GM18861 (cell line): ENCODE data around the gene HMGCL.
"Not testable (repeated sequence)": the region's sequence is repeated elsewhere in the genome, so short reads cannot be mapped to it uniquely, and the experiment has no call there.

ENCODE experiments used
- ATAC-seq: cut with Tn5 transposase; IDR thresholded peaks from one replicate; pipeline ENCODE4 v1.9.1; 2021; ENCODE audit not compliant: unreplicated experiment

Gene HMGCL

DNA sequence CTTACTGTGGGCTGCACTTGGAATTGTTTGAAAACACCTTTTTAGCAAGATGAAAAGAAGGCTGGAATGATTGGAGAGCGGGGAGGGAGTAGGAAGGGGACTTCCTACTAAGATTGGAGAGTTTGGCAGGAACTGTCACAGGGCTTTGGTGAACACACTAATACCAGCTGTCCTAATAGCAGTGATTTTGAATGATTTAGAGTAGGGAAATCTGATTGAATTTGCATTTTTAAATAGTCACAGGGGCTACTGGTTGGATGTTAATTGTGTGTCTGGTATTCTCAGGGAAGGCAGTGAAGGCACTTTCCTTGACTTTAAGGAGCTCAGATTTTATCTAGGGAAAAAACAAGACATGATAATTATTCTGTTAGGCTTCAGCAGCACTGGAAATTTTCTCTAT is 2.5 kb upstream of the HMGCL start:
- no peak for ATAC-seq

DNA sequence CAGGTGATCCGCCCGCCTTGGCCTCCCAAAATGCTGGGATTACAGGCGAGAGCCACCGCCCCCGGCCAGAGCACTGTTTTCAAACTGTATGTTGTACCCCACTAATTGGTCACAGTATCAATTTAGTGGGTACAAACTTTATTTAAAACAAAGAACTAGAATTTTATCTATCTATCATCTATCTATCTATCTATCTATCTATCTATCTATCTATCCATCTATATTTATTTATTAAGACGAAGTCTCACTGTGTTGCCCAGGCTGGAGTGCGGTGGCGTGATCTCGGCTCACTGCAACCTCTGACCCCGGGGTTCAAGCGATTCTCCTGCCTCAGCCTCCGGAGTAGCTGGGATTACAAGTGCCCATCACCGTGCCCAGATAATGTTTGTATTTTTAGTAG is 1.4 kb upstream of the HMGCL start:
- not testable (repeated sequence) for ATAC-seq

- no peak for ATAC-seq
These were observed 713 bp upstream of the HMGCL start for GRCh38 chr1:23825762-23826522.

DNA sequence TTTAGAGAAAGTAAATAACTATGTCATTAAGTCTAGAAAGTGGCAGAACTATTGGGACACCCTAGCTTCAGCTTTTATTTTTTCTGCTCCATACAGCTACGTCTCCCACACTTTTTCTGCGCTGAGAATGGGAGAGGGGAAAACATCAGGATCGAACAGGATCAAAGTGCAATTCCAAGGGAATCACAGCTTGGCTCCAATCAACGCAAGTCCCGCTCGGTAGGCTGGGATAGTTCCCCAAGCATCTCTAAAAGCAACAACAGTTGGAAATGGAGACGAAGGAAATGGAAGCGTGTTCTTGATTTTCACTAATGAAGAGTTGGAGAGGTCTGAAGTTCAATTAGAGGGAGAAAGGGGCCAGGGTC is 536 bp downstream of the HMGCL start:
- no peak for ATAC-seq

GRCh38 chr1:23823767-23824166 is 1.5 kb downstream of the HMGCL start:
- ATAC-seq = no peak

DNA sequence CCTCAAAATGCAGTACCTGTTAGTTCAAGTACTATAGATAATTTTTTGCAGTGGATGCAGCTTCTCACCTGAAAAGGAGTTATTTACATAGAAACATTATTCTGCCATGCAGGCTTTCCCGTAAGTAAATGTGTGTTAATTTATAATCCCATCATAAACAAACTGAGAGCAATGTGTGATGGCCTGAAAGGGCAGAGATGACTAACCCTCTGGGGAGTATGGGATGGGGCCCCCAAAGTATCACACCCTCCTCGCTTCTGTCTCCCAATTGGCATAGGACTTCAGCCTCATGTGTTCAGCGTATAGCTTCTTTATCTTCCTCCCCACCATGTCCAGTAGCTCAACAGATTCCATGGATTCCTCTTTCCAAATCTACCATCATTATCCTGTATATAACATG is 7.6 kb downstream of the HMGCL start:
- ATAC-seq = peak; percentile 57

- ATAC-seq = no peak
These were observed 8.3 kb downstream of the HMGCL start for GRCh38 chr1:23816906-23817305.

DNA sequence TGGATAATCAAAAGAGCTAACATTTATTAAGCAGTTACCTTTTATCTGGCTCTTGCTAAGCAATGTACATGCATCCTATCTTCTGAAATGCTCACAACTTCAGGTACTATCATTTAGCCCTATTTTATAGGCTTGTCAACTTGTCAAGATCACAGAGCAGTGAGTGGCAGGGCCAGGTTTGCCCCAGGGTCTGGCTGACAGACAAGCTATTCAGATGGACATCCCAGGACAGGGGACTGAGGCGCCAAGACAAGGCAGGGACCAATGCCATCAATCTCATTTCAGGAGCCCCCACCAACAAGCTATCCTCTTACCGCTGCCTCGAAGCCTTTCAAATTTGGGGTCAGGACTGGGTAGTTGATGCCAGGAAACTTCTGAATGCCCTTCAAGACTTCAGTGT is 8.9 kb downstream of the HMGCL start:
- no peak for ATAC-seq

- ATAC-seq = no peak
These were observed 11.2 kb downstream of the HMGCL start for GRCh38 chr1:23814016-23814415.

GRCh38 chr1:23810818-23811540 is 14.2 kb downstream of the HMGCL start:
- ATAC-seq = no peak

DNA sequence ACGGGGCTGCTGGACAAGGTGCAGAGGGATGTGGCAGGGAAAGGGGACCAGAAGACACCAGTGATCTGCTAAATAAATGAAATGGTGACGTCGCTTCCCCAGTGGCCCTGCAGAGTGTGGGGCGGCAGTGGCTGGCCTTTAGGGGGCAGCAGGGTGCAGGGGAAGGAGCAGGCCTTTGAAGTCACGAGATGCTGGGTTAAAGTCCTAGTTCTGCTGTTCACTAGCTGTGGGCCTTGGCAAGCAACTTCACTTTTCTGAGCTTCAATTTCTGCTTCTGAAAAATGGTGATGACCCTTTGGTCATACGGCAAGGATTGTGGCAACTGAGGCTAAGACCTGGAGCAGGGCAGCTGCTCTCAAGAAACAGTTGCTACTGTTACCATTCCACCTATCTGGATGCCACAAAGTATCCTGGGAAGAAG is 15.5 kb downstream of the HMGCL start:
- ATAC-seq = peak; percentile 43

DNA sequence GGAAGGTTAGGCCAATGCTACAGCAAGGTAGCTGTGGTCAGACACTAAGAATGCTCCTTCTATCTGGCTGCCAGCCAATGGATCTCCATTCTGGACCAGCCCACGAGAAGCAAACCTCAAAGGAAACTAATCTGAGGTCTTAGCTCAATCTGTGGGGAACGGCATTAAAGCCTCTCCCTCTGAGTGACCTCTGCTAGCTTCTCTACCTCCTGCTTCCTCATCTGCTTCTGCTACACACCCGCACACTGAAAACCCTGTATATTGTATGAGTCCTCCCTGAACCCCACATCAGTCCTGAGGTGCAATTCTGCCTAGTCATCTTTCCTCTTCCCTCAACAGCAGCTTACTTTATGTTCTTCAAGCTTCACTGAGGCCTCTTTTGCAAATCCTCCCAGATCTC is 17.8 kb downstream of the HMGCL start:
- ATAC-seq = no peak

- ATAC-seq = no peak
These were observed 18.9 kb downstream of the HMGCL start for GRCh38 chr1:23806280-23806679.

- ATAC-seq = no peak
These were observed 20.2 kb downstream of the HMGCL start for GRCh38 chr1:23805025-23805424.

DNA sequence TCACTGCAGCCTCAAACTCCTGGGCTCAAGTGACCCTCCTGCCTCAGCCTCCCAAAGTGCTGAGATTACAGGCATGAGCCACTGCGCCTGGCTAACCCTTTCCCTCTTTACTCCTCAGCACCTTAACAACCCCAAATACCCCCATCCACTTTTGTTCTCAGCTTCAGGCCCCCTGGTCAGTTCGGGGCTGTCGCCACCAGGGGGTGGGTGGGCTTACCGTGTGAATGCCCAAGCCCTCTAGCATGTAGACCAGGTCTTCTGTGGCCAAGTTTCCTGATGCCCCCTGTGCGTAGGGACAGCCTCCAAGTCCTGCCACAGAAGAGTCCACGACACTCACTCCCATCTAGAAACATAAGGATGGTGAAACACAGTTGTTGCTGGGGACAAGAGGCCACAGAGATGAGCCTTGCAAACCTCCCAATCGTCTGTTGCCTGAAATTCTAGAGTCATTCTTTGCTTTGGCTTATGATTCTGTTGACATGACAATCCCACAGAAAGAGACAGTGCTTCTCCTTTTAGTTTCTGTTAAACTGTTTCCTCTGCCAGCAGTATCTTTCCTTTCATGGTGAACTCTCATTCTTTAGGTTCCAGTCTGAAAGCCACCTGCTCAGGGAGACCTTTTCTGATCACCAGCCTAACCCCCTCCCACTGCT is 20.9 kb downstream of the HMGCL start:
- no peak for ATAC-seq

DNA sequence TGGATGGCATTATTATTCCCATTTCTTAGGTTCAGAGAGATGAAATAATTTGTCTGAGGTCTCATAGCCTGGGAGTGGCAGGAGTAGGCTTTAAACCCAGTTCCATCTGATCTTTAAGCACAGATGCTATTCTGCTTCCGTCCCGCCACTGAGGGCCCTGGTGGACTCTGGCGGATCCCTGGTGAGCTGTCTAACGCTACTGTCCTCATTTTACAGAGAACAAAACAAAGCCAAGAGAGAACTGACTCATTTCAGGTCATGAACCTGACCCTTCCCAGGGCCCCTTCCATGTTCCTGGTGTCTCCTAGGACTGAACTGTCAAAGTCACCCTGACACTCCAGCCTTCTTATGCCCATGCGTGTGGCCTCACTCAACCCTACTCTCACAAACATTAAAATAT is 21.6 kb downstream of the HMGCL start:
- ATAC-seq = no peak

DNA sequence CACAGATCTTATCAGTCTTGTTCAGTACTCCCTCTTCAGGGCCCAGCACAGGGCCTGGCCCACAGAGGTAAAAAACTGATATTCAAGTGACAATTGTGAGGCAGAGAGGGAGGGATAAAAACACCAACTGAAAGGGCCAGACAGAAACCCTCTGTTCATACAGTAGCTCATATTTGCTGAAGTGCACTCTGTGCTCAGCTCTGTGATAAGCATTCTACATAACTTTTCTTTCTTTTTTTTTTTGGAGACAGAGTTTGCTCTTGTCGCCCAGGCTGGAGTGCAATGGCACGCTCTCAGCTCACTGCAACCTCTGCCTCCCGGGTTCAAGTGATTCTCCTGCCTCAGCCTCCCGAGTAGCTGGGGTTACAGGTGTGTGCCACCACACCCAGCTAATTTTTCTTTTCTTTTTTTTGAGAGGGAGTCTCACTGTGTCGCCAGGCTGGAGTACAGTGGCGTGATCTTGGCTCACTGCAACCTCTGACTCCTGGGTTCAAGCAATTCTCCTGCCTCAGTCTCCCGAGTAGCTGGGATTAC is 22.4 kb downstream of the HMGCL start:
- ATAC-seq = not testable (repeated sequence)

GRCh38 chr1:23801876-23802275 is 23.4 kb downstream of the HMGCL start:
- no peak for ATAC-seq

DNA sequence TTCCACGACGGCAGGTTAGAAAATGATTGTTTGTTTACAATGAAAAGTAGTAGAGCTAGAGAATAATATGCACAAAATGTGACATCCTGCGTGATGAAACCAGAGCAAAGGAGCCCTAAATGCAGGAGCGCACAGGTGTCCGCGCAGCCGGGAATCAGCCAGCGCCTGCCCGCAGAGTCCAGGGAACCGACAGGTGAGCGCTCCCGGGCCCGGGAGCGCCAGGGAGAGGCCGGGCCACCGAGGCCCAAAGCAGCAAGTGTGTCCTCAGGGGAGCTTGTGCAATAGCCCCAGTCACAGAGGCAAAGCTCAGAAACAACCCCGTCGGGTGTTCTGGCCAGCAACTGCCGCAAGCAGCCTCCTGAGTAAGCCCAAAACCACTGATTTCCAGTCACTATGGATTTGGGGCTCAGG is 23.9 kb downstream of the HMGCL start:
- ATAC-seq = no peak

DNA sequence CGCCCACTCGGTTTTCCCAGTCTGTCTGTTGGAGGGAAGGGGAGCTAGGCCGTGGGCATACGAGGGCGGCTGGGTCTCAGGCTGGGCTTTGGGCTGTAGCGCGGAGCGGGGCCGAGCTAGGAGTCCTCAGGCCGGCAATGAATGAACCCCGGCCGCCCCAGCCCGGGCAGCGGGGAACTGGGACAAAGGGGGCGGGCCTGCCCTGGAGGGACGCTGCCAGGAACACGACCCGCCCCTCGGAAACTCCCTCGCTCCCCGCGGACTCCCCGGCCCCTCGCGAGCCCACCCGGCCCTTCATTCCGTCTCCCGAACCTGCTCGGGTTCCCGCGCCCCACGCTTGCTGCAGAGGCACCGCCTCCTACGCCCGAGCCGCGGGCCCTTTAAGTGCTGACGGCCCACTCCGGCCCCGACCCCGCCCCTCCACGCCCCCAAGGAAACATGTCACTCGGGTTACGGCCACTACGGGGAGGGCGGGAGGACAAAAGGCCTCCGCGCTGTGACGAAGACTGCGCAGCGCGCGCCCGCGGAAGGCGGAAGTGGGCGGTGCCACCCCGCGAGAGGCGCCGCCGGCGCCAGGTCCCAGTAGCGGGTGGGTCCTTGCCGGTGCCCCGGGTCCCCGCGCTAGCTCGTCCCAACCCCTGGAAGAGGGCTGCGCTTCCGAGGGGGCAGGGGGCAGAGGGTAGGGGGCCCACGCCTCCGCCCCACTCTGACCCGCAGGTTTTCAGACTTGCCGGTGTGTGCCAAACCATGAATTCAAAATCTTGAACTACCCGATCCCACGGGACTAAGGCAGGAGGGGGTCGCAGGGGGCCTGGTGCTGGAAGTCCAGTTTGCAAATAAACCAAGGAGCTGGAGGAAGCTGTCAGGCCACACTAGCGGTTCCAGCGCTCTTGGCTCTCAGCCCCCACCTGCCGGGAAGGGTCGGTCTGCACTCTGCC is 24.6 kb downstream of the HMGCL start, which contains the start of gene GALE:
TSS of gene GALE (minus strand) at position 355 of the 938 bp plus-strand sequence. CDS start 1,747 bp downstream, outside the sequence.
- peak; percentile 60 for ATAC-seq
